Measurements from ENCODE around the gene RPL15. TPM values are rescaled to one million over a fixed set of nuclear protein-coding genes. Genes with fewer than 3 reads are reported as not detected.

Gene RPL15
- total and polyA plus RNA-seq, 2 of the 13 experiments (the other 11 are each of a cell fraction or from before 2014, with no cell fraction given): 1,297 to 3,693 TPM

GRCh38 chr3:23945913-23946687 lies 29.2 kb downstream of the RPL15 start (continued):
- peak; percentile 70; the same call in 1 of the 2 replicates for TF ChIP-seq ERF (CRISPR knock-in tag; IDR thresholded peaks at IDR 0.05)
- peak; percentile 67; the same call in 1 of the 2 replicates for TF ChIP-seq BRF2 (CRISPR knock-in tag; IDR thresholded peaks at IDR 0.05)
- no peak for TF ChIP-seq ZBTB49 (CRISPR knock-in tag; IDR thresholded peaks at IDR 0.05; ENCODE audit: borderline replicate concordance)
- TF ChIP-seq ESRRA (CRISPR knock-in tag; IDR thresholded peaks at IDR 0.05; ENCODE audit: low read depth): no peak
- TF ChIP-seq ZNF703 (CRISPR knock-in tag; IDR thresholded peaks at IDR 0.05; ENCODE audit: borderline replicate concordance): 0 out of 2 replicates have a peak, but pooled peaks have one; percentile 38
- TF ChIP-seq NBN (conservative IDR thresholded peaks at IDR 0.05): no peak
- peak; percentile 99 for TF ChIP-seq BCL3 (CRISPR knock-in tag; IDR thresholded peaks at IDR 0.05)
- TF ChIP-seq IRX3 (CRISPR knock-in tag; IDR thresholded peaks at IDR 0.05; ENCODE audit: borderline replicate concordance, low read depth): no peak; the same call in 1 of the 2 replicates
- peak; percentile 53; the same call in 1 of the 2 replicates for TF ChIP-seq MLX (CRISPR knock-in tag; IDR thresholded peaks at IDR 0.05)
- no peak for TF ChIP-seq ZNF720 (CRISPR knock-in tag; IDR thresholded peaks at IDR 0.05)
- peak; percentile 93 for TF ChIP-seq MXD4 (CRISPR knock-in tag; IDR thresholded peaks at IDR 0.05)
- TF ChIP-seq ZFP82 (CRISPR knock-in tag; IDR thresholded peaks at IDR 0.05; ENCODE audit: borderline replicate concordance): peak; percentile 92; the same call in 1 of the 2 replicates
- peak; percentile 66 for TF ChIP-seq PHF21A (CRISPR knock-in tag; IDR thresholded peaks at IDR 0.05)
- peak; percentile 95; the same call in 2 of the 3 replicates for TF ChIP-seq MXI1 (IDR thresholded peaks at IDR 0.05; ENCODE audit: borderline replicate concordance, low read depth, low read length)
- no peak for TF ChIP-seq LRRFIP1 (CRISPR knock-in tag; conservative IDR thresholded peaks at IDR 0.05)
- no peak; the same call in 1 of the 2 replicates for TF ChIP-seq DR1 (CRISPR knock-in tag; IDR thresholded peaks at IDR 0.05)
- TF ChIP-seq HIC2 (CRISPR knock-in tag; IDR thresholded peaks at IDR 0.05; ENCODE audit: low read depth): no peak
- TF ChIP-seq ZNF577 (CRISPR knock-in tag; IDR thresholded peaks at IDR 0.05; ENCODE audit: borderline replicate concordance, low read depth): no peak
- no peak for TF ChIP-seq ZNF432 (CRISPR knock-in tag; IDR thresholded peaks at IDR 0.05; ENCODE audit: borderline replicate concordance)
